GM12872 (cell line): ENCODE measurements around the gene HIPK4.

Source experiments
- TF ChIP-seq, protein P1 (sequence below): IDR thresholded peaks from 3 replicates; pipeline ENCODE4 v1.5.1; 2011; ENCODE audit warnings: low read depth, mild to moderate bottlenecking, low read length, moderate library complexity; ENCODE audit not compliant: insufficient read depth

The HIPK4 gene

DNA sequence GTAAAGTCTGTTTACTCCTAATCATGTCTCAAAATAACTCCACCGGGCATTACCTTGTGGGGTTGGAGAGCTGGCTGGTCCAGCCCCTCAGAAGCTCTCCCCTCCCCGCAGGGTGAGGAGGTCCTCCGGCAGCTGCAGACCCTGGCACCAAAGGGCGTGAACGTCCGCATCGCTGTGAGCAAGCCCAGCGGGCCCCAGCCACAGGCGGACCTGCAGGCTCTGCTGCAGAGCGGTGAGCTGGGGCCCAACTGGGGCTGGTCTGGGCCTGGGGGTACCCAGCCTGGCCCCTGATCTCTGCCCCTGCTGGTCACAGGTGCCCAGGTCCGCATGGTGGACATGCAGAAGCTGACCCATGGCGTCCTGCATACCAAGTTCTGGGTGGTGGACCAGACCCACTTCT lies 20.2 kb downstream of the HIPK4 start:
- TF ChIP-seq, protein P1, sequence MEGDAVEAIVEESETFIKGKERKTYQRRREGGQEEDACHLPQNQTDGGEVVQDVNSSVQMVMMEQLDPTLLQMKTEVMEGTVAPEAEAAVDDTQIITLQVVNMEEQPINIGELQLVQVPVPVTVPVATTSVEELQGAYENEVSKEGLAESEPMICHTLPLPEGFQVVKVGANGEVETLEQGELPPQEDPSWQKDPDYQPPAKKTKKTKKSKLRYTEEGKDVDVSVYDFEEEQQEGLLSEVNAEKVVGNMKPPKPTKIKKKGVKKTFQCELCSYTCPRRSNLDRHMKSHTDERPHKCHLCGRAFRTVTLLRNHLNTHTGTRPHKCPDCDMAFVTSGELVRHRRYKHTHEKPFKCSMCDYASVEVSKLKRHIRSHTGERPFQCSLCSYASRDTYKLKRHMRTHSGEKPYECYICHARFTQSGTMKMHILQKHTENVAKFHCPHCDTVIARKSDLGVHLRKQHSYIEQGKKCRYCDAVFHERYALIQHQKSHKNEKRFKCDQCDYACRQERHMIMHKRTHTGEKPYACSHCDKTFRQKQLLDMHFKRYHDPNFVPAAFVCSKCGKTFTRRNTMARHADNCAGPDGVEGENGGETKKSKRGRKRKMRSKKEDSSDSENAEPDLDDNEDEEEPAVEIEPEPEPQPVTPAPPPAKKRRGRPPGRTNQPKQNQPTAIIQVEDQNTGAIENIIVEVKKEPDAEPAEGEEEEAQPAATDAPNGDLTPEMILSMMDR: no peak

DNA sequence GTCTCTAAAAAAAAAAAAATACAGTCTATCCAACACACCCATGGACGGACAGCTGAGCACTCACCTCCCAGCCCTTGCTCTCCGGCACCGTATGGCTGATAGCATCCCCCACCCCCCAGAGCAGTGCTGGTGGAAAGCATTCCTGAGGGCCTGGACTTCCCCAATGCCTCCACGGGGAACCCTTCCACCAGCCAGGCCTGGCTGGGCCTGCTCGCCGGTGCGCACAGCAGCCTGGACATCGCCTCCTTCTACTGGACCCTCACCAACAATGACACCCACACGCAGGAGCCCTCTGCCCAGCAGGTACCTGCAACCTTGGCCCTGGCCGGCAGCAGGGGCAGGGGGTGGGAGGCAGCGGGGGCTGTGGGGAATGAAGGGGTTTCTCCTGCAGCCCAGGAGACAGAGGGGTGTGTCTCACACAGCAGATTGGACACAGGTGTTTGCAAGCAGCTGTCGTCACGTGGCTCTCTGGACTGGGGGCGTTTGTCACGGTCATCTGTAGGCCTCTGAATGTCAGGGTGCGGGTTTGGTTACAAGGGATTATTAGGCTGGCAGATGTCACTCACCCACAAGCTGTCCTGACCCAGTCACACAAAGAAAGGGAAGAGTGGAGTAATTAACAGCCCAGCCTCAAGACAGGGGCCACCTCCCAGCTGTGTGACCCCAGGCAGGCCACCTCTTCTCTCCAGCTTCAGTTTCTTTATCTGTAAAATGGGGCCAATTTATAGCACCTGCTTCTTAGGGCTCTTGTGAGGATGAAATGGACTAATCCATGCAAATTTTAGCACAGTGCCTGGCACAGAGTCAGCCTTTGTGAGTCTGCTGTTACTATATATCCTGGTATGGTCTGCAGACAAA lies 22.2 kb downstream of the HIPK4 start:
- TF ChIP-seq, protein P1: no peak

DNA sequence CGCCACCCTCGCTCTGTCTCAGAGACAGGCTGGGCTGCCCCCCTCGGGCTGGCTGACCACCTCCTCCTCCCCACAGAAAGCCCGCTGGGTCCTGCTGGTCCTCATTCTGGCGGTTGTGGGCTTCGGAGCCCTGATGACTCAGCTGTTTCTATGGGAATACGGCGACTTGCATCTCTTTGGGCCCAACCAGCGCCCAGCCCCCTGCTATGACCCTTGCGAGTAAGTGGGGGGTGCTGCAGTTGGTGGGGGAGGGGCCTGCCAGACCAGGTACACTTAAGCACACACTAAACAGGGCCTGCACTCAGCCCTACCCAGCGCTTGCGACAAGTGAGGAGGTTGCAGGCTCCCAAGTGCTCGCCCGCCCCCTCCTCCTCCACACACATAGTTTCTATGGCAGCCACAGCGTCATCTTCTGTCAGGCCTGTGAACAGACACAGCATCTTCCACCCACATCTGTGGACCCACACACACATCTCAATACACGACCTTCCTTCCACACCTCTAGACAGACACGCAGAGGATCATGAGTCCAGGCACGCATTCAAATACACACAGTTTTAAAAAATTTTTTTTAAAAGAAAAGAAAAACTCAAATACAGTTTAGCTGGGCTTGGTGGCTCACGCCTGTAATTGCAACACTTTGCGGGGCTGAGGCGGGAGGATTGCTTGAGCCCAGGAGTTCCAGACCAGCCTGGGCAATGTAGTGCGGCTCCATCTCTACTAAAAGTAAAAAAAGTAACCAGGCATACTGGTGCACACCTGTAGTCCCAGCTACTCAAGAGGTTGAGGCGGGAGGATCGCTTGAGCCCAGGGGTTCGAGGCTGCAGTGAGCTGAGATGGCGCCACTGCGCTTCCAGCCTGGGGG lies 23.1 kb downstream of the HIPK4 start:
- TF ChIP-seq, protein P1: no peak

DNA sequence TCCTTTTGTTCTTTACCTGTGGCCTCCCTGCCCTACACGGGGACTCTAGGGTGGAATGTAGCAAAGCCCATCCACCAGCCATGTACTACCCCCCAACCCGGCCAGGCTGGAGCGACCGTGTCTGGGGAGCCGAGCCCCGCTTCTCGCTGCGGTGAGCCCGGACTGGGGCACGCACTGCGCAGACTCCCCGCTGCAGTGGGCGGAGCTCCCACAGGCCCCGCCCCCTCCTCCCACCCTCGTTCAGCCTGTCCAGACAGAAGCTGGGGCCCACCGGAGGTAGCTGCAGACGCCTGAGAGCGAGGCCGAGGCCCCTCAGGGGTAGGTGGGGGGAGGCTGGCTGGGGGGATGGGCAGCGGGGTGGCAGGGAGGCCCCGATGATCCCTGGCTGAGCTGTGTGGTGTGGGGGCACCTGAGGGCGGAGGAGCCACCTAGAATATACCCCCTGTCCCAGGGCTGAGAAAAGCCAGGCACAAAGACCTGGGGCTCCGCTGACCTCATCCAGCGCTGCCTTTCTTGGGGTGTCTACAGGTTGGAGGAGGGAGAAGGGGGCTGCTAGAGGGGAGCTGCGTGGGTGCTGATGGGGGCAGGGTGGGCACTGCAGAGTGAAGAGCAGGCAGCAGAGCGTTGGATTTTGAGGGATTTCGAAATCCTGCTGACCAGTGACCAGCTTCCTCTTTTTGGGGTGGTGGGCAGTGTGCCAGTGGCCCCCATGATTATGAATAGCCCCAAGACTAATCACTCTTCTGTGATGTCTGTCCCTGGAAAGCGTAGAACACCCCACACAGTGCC lies 24.2 kb downstream of the HIPK4 start:
- TF ChIP-seq, protein P1: no peak

DNA sequence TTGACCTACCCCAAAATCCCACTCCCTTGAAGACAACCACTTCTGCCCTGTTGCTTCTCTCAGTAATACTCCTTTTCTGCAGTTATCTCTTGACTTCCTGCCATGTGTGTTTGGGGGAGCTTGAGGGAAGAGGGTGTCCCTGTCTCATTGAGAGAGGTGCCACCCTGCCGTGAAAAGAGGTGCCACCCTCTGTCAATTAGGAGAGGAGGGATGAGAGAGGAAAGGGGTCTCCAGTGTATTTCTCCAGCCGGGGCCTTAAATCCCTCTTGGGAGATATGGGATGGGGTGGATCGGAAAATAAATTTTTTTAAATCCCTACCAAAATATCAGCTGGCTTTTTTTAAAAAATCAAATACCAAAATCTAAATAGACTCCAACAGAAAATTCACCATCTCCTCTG lies 25.0 kb downstream of the HIPK4 start:
- TF ChIP-seq, protein P1: no peak

DNA sequence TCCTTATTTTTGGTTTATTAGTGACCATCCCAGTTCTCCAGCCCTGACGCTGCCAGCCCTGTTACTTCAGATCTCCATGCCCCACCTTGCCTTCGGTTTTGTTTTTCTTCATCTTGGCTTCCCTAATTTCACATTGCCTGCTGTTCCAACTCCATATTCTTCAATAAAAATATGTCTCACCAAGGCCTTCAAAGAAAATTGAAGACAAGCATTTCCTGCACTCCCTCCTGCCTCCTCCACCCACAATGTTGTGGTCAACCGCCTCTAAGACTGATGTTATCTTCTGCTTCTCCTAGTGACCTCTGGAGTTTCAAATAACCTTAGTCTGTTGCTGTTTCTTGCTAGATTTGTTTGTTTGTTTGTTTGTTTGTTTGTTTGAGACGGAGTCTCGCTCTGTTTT lies 26.9 kb downstream of the HIPK4 start:
- TF ChIP-seq, protein P1: no peak

DNA sequence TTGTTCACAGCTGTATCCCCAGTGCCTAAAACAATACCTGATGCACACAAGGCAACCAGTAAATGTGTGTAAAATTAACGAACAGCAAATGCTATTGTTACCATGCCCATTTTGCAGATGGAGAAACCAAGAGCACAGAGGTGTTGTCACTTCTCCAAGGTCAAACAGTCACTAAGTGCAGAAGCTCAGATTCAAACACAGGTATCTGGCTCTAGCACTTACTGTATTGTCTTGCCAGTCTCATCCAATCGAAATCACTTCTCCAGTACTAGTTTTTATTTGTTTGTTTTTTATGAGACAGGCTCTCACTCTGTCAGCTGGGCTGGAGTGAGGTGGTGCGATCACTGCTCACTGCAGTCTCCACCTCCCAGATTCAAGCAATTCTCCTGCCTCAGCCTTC lies 27.8 kb downstream of the HIPK4 start:
- TF ChIP-seq, protein P1: no peak
